Stomach smooth muscle (tissue), 2 donors: ENCODE results near the gene TNS1.

Experiments used
- H3K27ac ChIP-seq: one replicate; pipeline ENCODE4 v1.7.0; 2013; ENCODE audit warnings: mild to moderate bottlenecking, low read length, inconsistent platforms
- H3K27me3 ChIP-seq, 2 donors: one replicate each; pipeline ENCODE4 v1.7.0; 2013; ENCODE audit warnings: low read length in 2 of 2; ENCODE audit not compliant: insufficient read depth in 2 of 2, control insufficient read depth in 1 of 2
- H3K36me3 ChIP-seq, 2 donors: one replicate each; pipeline ENCODE4 v1.7.0; 2013; ENCODE audit warnings: low read length in 2 of 2; ENCODE audit not compliant: control insufficient read depth in 2 of 2, insufficient read depth in 2 of 2
- H3K4me1 ChIP-seq: one replicate; pipeline ENCODE4 v1.7.0; 2013; ENCODE audit warnings: low read length; ENCODE audit not compliant: control insufficient read depth, insufficient read depth
- H3K4me3 ChIP-seq, 2 donors: one replicate each; pipeline ENCODE4 v1.7.0; 2013; ENCODE audit warnings: low read length in 2 of 2
- H3K9ac ChIP-seq, 2 donors: one replicate each; pipeline ENCODE4 v1.7.0; 2013; ENCODE audit warnings: low read length in 2 of 2, mild to moderate bottlenecking in 1 of 2
- H3K9me3 ChIP-seq, 2 donors: one replicate each; pipeline ENCODE4 v1.7.0; 2013; ENCODE audit warnings: low read length in 2 of 2; ENCODE audit not compliant: control insufficient read depth in 2 of 2
- donor health status: healthy.
- donor health status: Pancreatic carcinoma.

The TNS1 gene

GRCh38 chr2:217935235-217935879 is 67.4 kb downstream of the TNS1 start:
- peak overlapping the region; percentile 63 to 99 for H3K4me3 ChIP-seq
- H3K36me3 ChIP-seq: peaks cover 10 to 12% of the 10 kb centered on the region in 2 donors
- H3K27me3 ChIP-seq: no peaks in the 10 kb centered on the region
- H3K9me3 ChIP-seq: no peaks in the 10 kb centered on the region
- H3K9ac ChIP-seq: peak overlapping the region; percentile 80 to 98
- H3K27ac ChIP-seq: peak overlapping the region; percentile 99
- peaks cover 98% of the 10 kb centered on the region for H3K4me1 ChIP-seq

GRCh38 chr2:217934321-217935131 is 68.3 kb downstream of the TNS1 start:
- Histone ChIP-seq H3K27me3 (no peaks in the 10 kb centered on the region), H3K9ac (peak overlapping the region; percentile 80 to 98), H3K27ac (peak overlapping the region; percentile 99), H3K36me3 (peaks cover 10 to 12% of the 10 kb centered on the region in 2 donors), H3K9me3 (no peaks in the 10 kb centered on the region), H3K4me1 (peaks cover 98% of the 10 kb centered on the region), H3K4me3 (peak overlapping the region; percentile 63 to 99)

- Histone ChIP-seq H3K36me3 (peaks cover 7 to 8% of the 10 kb centered on the region in 2 donors), H3K4me1 (peaks cover 97% of the 10 kb centered on the region), H3K9ac (peak overlapping the region; percentile 80 to 98), H3K27ac (peak overlapping the region; percentile 99), H3K9me3 (no peaks in the 10 kb centered on the region), H3K27me3 (no peaks in the 10 kb centered on the region), H3K4me3 (peak overlapping the region; percentile 63 to 99)
Observed at GRCh38 chr2:217933617-217933993, 69.2 kb downstream of the TNS1 start.

GRCh38 chr2:217932803-217933616 is 69.8 kb downstream of the TNS1 start:
- Histone ChIP-seq H3K27me3 (no peaks in the 10 kb centered on the region), H3K4me1 (peaks cover 97% of the 10 kb centered on the region), H3K9ac (peak overlapping the region; percentile 80 to 98), H3K27ac (peak overlapping the region; percentile 99), H3K9me3 (no peaks in the 10 kb centered on the region), H3K36me3 (peaks cover 7% of the 10 kb centered on the region in 2 donors), H3K4me3 (peak overlapping the region; percentile 63 to 99)

GRCh38 chr2:217931846-217932560 is 70.8 kb downstream of the TNS1 start:
- H3K4me3 ChIP-seq: no peak overlapping the region
- peak overlapping the region; percentile 0 to 98 for H3K9ac ChIP-seq
- H3K27me3 ChIP-seq: no peaks in the 10 kb centered on the region
- H3K36me3 ChIP-seq: peaks cover 7 to 8% of the 10 kb centered on the region in 2 donors
- H3K9me3 ChIP-seq: no peaks in the 10 kb centered on the region
- peaks cover 97% of the 10 kb centered on the region for H3K4me1 ChIP-seq
- H3K27ac ChIP-seq: peak overlapping the region; percentile 99

- H3K4me3 ChIP-seq: peak overlapping the region in 1 of 2 donors; percentile 57
- peaks cover 97% of the 10 kb centered on the region for H3K4me1 ChIP-seq
- no peaks in the 10 kb centered on the region for H3K27me3 ChIP-seq
- H3K9me3 ChIP-seq: no peaks in the 10 kb centered on the region
- H3K36me3 ChIP-seq: peaks cover 11 to 15% of the 10 kb centered on the region in 2 donors
- H3K27ac ChIP-seq: peak overlapping the region; percentile 99
- H3K9ac ChIP-seq: peak overlapping the region; percentile 87 to 98
Observed at GRCh38 chr2:217930761-217931563, 71.8 kb downstream of the TNS1 start.

- no peaks in the 10 kb centered on the region for H3K9me3 ChIP-seq
- peak overlapping the region in 1 of 2 donors; percentile 57 for H3K4me3 ChIP-seq
- H3K27ac ChIP-seq: peak overlapping the region; percentile 99
- H3K4me1 ChIP-seq: peaks cover 97% of the 10 kb centered on the region
- H3K9ac ChIP-seq: peak overlapping the region; percentile 87 to 98
- H3K27me3 ChIP-seq: no peaks in the 10 kb centered on the region
- H3K36me3 ChIP-seq: peaks cover 11 to 15% of the 10 kb centered on the region in 2 donors
Observed at GRCh38 chr2:217929757-217930707, 72.8 kb downstream of the TNS1 start.

- peaks cover 95% of the 10 kb centered on the region for H3K4me1 ChIP-seq
- peak overlapping the region; percentile 74 to 84 for H3K9ac ChIP-seq
- H3K27ac ChIP-seq: peak overlapping the region; percentile 99
Observed at GRCh38 chr2:217929272-217929671, 73.5 kb downstream of the TNS1 start.

More at GRCh38 chr2:217929272-217929671, 73.5 kb downstream of the TNS1 start:
- Histone ChIP-seq H3K36me3 (peaks cover 11 to 12% of the 10 kb centered on the region in 2 donors), H3K9me3 (no peaks in the 10 kb centered on the region), H3K4me3 (peak overlapping the region; percentile 26 to 58), H3K27me3 (no peaks in the 10 kb centered on the region)
